PC-3 (cell line): ENCODE results near the gene LGALS3BP. TPM values are rescaled to one million over a fixed set of nuclear protein-coding genes. Genes with fewer than 3 reads are reported as not detected.

Experiments used
- ATAC-seq: fragments of 200-7000 bp; cut with Tn5 transposase; 2 replicates; pipeline ENCODE4 v1.9.1; 2020; ENCODE audit warnings: mild to moderate bottlenecking, moderate library complexity
- BruUV-seq: library from RNA; stranded (reverse); fragments of 400-500 nt; replicated peaks from 2 replicates; lab custom pipeline; 2021; lab: Mats Ljungman, UMichigan
- CTCF ChIA-PET: fragments of 300-600 bp; sonication (Branson Sonifier 250); formaldehyde crosslinking; loops from one replicate; lab custom pipeline; 2022; ENCODE audit warnings: antibody characterized with exemption; lab: Charles Lee
- POLR2A ChIA-PET: fragments of 300-600 bp; sonication (Branson Sonifier 250); formaldehyde crosslinking; loops from one replicate; lab custom pipeline; 2022; ENCODE audit warnings: antibody characterized with exemption; ENCODE audit not compliant: unreplicated experiment; lab: Charles Lee
- DNase-seq: peaks from one replicate; pipeline ENCODE4 v3.0.0-alpha.2; 2015
- H2AFZ ChIP-seq: fragments of 300-600 bp; sonication (generic); 2 replicates; pipeline ENCODE4 v1.6.0; 2016; ENCODE audit warnings: antibody characterized with exemption, low read length
- H3F3A ChIP-seq: fragments of 300-600 bp; sonication (generic); one replicate; pipeline ENCODE4 v1.6.0; 2017; ENCODE audit warnings: antibody characterized with exemption, low read length, control low read depth, mild to moderate bottlenecking; ENCODE audit not compliant: unreplicated experiment
- H3K27ac ChIP-seq: fragments of 300-600 bp; sonication (generic); 2 replicates; pipeline ENCODE4 v1.5.1; 2016; ENCODE audit warnings: mild to moderate bottlenecking, low read length
- H3K27me3 ChIP-seq: fragments of 300-600 bp; sonication (generic); 2 replicates; pipeline ENCODE4 v1.6.1; 2016; ENCODE audit warnings: low read length, mixed read lengths
- H3K36me3 ChIP-seq: fragments of 300-600 bp; sonication (generic); 2 replicates; pipeline ENCODE4 v1.6.1; 2016; ENCODE audit warnings: low read depth, mixed run types, low read length, mixed read lengths
- H3K4me1 ChIP-seq: fragments of 300-600 bp; sonication (generic); 2 replicates; pipeline ENCODE4 v1.5.1; 2016; ENCODE audit warnings: low read length; ENCODE audit not compliant: insufficient read depth
- H3K4me2 ChIP-seq: fragments of 300-600 bp; sonication (generic); 2 replicates; pipeline ENCODE4 v1.6.0; 2016; ENCODE audit warnings: low read length
- H3K4me3 ChIP-seq: fragments of 300-600 bp; sonication (generic); 2 replicates; pipeline ENCODE4 v1.5.1; 2016; ENCODE audit warnings: mild to moderate bottlenecking, low read length, mixed read lengths
- H3K79me2 ChIP-seq: fragments of 300-600 bp; sonication (generic); 2 replicates; pipeline ENCODE4 v1.6.1; 2017; ENCODE audit warnings: low read length, mixed read lengths
- H3K9ac ChIP-seq: fragments of 300-600 bp; sonication (generic); 2 replicates; pipeline ENCODE4 v1.6.0; 2016; ENCODE audit warnings: mild to moderate bottlenecking, low read length
- H3K9me2 ChIP-seq: fragments of 300-600 bp; sonication (generic); replicated peaks from 2 replicates; pipeline ENCODE4 v1.6.1; 2016; ENCODE audit warnings: mixed run types, low read length, mixed read lengths
- H3K9me3 ChIP-seq: fragments of 300-600 bp; sonication (generic); 2 replicates; pipeline ENCODE4 v1.6.1; 2016; ENCODE audit warnings: low read length, mixed read lengths
- H4K20me1 ChIP-seq: fragments of 300-600 bp; sonication (generic); 2 replicates; pipeline ENCODE4 v1.6.1; 2016; ENCODE audit warnings: low read length, mixed read lengths
- EZH2 ChIP-seq: fragments of 300-600 bp; sonication (generic); IDR thresholded peaks from one replicate; pipeline ENCODE4 v1.6.1; 2017; ENCODE audit warnings: antibody characterized with exemption, mild to moderate bottlenecking, low read length; ENCODE audit not compliant: unreplicated experiment
- EZH2phosphoT487 ChIP-seq: fragments of 300-600 bp; sonication (generic); IDR thresholded peaks from 2 replicates; pipeline ENCODE4 v1.6.1; 2018; ENCODE audit warnings: mild to moderate bottlenecking, antibody characterized with exemption, low read length, borderline replicate concordance
- intact Hi-C: fragments of 100-400 bp; cut with micrococcal nuclease; formaldehyde crosslinking; loops from 2 replicates; pipeline ENCODE4 v1.9.0; 2023
- total RNA-seq: library from RNA; depleted of rRNA; stranded (reverse); fragments of >200 nt; gene quantifications from 2 replicates; pipeline ENCODE4 v1.2.3, GENCODE V29; 2014
- TF ChIP-seq, protein P1 (sequence below): fragments of 300-600 bp; sonication (generic); conservative IDR thresholded peaks from 2 replicates; pipeline ENCODE4 v1.5.1; 2017; ENCODE audit warnings: antibody characterized with exemption, low read depth, mild to moderate bottlenecking, low read length

LGALS3BP gene
- total RNA-seq, 1 experiment from 2014 or later: 72.4 TPM

DNA sequence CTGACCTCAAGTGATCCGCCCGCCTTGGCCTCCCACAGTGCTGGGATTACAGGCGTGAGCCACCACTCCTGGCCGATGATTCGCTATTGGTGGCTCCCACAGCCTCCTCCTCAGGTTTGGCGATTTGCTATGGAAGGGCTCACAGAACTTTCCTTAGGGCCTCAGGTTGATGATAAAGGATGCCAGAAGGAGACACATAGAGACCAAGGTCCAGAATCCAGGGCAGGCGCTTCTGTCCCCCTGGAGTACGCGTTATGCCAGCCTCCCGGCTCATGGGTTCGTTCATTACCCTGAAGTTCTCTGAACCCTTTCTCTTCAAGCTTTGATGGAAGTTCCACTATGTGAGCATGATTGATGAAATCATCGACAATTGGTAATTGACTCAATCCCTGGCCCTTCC, 19.9 kb downstream of the LGALS3BP start:
- no peak overlapping the region for H3K9ac ChIP-seq
- H3K9me3 ChIP-seq: no peaks in the 10 kb centered on the region
- H3K36me3 ChIP-seq: no peaks in the 10 kb centered on the region
- POLR2A ChIA-PET: no interaction called here
- no peak overlapping the region for H3K4me3 ChIP-seq
- no peaks in the 10 kb centered on the region for H4K20me1 ChIP-seq
- no TSS peak for BruUV-seq
- no peak overlapping the region for H3K27ac ChIP-seq
- no peaks in the 10 kb centered on the region for H3F3A ChIP-seq
- no peaks in the 10 kb centered on the region for H3K27me3 ChIP-seq
- TF ChIP-seq EZH2phosphoT487: no peak
- no peak for TF ChIP-seq EZH2
- TF ChIP-seq, protein P1, sequence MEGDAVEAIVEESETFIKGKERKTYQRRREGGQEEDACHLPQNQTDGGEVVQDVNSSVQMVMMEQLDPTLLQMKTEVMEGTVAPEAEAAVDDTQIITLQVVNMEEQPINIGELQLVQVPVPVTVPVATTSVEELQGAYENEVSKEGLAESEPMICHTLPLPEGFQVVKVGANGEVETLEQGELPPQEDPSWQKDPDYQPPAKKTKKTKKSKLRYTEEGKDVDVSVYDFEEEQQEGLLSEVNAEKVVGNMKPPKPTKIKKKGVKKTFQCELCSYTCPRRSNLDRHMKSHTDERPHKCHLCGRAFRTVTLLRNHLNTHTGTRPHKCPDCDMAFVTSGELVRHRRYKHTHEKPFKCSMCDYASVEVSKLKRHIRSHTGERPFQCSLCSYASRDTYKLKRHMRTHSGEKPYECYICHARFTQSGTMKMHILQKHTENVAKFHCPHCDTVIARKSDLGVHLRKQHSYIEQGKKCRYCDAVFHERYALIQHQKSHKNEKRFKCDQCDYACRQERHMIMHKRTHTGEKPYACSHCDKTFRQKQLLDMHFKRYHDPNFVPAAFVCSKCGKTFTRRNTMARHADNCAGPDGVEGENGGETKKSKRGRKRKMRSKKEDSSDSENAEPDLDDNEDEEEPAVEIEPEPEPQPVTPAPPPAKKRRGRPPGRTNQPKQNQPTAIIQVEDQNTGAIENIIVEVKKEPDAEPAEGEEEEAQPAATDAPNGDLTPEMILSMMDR: no peak
- ATAC-seq (no peak), DNase-seq (no peak)
- intact Hi-C loops: no loop called here
- no peaks in the 10 kb centered on the region for H3K9me2 ChIP-seq
- peaks cover 14% of the 10 kb centered on the region for H3K4me1 ChIP-seq
- H3K4me2 ChIP-seq: no peak overlapping the region
- H3K79me2 ChIP-seq: no peaks in the 10 kb centered on the region
- CTCF ChIA-PET: interaction anchor here (0.7 kb wide), 1 partner anchor 60 kb away, joined by 5 read pairs; no protein-coding TSS in a partner anchor
- H2AFZ ChIP-seq: no peak overlapping the region

DNA sequence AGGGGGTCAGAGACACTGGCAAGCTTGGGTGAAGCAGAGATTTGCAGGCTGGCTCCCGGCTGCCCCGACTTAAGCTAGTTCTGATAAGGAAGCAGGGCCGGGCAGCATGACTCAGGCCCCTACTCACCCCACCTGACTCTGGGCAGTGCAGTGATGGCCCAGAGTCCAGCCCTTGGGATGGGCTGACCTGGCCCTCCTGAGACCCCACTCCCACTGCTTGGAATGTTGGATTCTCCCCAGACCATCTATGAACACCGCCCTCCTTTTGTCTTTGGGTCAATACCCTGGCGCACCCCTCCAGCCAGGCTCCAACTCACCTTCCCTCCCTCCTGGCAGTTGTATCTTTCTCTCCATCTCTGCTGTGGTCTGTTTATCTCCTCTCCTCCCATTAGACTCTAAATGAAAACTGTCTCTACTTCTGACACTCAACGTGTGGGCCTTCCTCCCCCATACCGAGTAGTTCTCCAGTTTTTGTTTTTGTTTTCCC, 21.0 kb downstream of the LGALS3BP start:
- peak; percentile 42 for DNase-seq
- H2AFZ ChIP-seq: peak overlapping the region; percentile 71
- peak; percentile 63 for ATAC-seq
- H4K20me1 ChIP-seq: no peaks in the 10 kb centered on the region
- H3K4me3 ChIP-seq: no peak overlapping the region
- H3K36me3 ChIP-seq: no peaks in the 10 kb centered on the region
- no peaks in the 10 kb centered on the region for H3K27me3 ChIP-seq
- no peak for TF ChIP-seq EZH2
- TF ChIP-seq, protein P1: no peak
- TF ChIP-seq EZH2phosphoT487: no peak
- H3K4me2 ChIP-seq: peak overlapping the region; percentile 9; the same call in 1 of the 2 replicates
- POLR2A ChIA-PET: no interaction called here
- no peaks in the 10 kb centered on the region for H3K79me2 ChIP-seq
- H3K9me2 ChIP-seq: no peaks in the 10 kb centered on the region
- no peak overlapping the region for H3K27ac ChIP-seq
- no peak overlapping the region for H3K9ac ChIP-seq
- CTCF ChIA-PET: interaction anchor here (0.6 kb wide), 1 partner anchor 71 kb away, joined by 3 read pairs; no protein-coding TSS in a partner anchor
- no peaks in the 10 kb centered on the region for H3K9me3 ChIP-seq
- H3K4me1 ChIP-seq: peaks cover 14% of the 10 kb centered on the region
- H3F3A ChIP-seq: no peaks in the 10 kb centered on the region
- BruUV-seq: no TSS peak
- intact Hi-C loops: no loop called here

DNA sequence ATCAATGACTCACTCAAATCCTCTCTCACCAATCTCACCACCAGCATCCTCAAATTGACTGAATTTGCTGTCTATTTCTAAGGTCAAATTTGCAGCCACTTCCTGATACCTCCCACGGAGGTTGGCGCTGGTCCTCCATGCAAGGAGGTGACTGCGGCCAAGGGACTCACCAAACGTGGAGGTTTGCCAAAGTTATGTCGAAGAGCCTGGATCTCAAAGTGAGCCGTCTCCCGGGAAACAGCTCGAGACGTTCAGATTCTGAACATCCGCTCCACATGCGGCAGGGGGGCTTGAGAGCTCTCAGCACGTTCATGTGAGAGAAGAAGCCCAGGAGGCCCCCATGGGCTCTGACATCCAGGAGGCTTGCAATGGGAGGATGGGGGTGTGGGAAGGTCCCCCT, 22.6 kb downstream of the LGALS3BP start:
- intact Hi-C loops: no loop called here
- Histone ChIP-seq H3K79me2 (no peaks in the 10 kb centered on the region), H3K27me3 (no peaks in the 10 kb centered on the region), H3K4me2 (no peak overlapping the region), H3K4me3 (no peak overlapping the region), H2AFZ (no peak overlapping the region), H3F3A (no peaks in the 10 kb centered on the region), H3K9ac (no peak overlapping the region), H3K36me3 (no peaks in the 10 kb centered on the region), H3K9me3 (no peaks in the 10 kb centered on the region), H3K9me2 (no peaks in the 10 kb centered on the region), H3K27ac (no peak overlapping the region), H4K20me1 (no peaks in the 10 kb centered on the region), H3K4me1 (peaks cover 7% of the 10 kb centered on the region; the same call in 1 of the 2 replicates)
- ChIA-PET POLR2A (no interaction called here), CTCF (no interaction called here)
- TF ChIP-seq EZH2phosphoT487 (no peak), EZH2 (no peak)
- TF ChIP-seq, protein P1: no peak
- no peak for ATAC-seq
- peak; percentile 35 for DNase-seq
- BruUV-seq: no TSS peak
